ENCODE measurements around the gene CDC42EP5. TPM values are rescaled to one million over a fixed set of nuclear protein-coding genes. Genes with fewer than 3 reads are reported as not detected.
A peak's percentile ranks its signal among the peaks of the same experiment; 100 is the strongest.

CDC42EP5 gene
- polyA plus RNA-seq, 1 of the 3 experiments (the other 2 are of a cell fraction), result 13.5 TPM

GRCh38 chr19:54448040-54448773 lies 24.9 kb downstream of the CDC42EP5 start:
- peaks cover 14 to 17% of the 10 kb centered on the region in 2 experiments; a peak in 2 of 4 replicates for H3K4me1 ChIP-seq (ENCODE audit: control insufficient read depth in 1 of 2, insufficient read depth in 2 of 2, low read depth in 1 of 2, low read length in 1 of 2)
- peaks cover 38% of the 10 kb centered on the region for H4K20me1 ChIP-seq (ENCODE audit: insufficient read depth)
- H2AFZ ChIP-seq (ENCODE audit: low read depth), result peak overlapping the region; percentile 79
- peak overlapping the region; percentile 94 to 97 for H3K27ac ChIP-seq (ENCODE audit: low read depth in 2 of 2, low read length in 1 of 2)
- peak overlapping the region; percentile 100 for H3K4me2 ChIP-seq
- H3K36me3 ChIP-seq (replicated peaks in 1 of 2; ENCODE audit: control insufficient read depth in 1 of 2, insufficient read depth in 2 of 2, low read length in 1 of 2), result peaks cover 26 to 39% of the 10 kb centered on the region in 2 experiments
- peak; percentile 74 for DNase-seq
- H3K9me2 ChIP-seq, result no peaks in the 10 kb centered on the region
- CTCF ChIA-PET, result interaction anchor here (0.8 to 2.9 kb wide), 3 partner anchors 9 to 54 kb away, joined by 3 to 12 read pairs (median 4); partner anchors contain the start of gene LAIR2
- H3K9me3 ChIP-seq, result no peaks in the 10 kb centered on the region
- peak overlapping the region; percentile 98 for H3K9ac ChIP-seq
- peaks cover 69% of the 10 kb centered on the region for H3K79me2 ChIP-seq (ENCODE audit: insufficient read depth)
- no peaks in the 10 kb centered on the region for H3K27me3 ChIP-seq (ENCODE audit: insufficient read depth)
- whole genome bisulfite sequencing (ENCODE audit: low lambda C conversion rate), result 1% methylated on average over 34 of the region's 34 CpGs
- POLR2A ChIA-PET, result interaction anchor here (0.7 to 1.7 kb wide), 9 partner anchors 8 to 28 kb away, joined by 3 to 24 read pairs (median 4); partner anchors contain the start of gene LENG9
- peak overlapping the region; percentile 86 to 98 for H3K4me3 ChIP-seq (ENCODE audit: low read depth in 2 of 2, low read length in 1 of 2)
- H3F3A ChIP-seq (replicated peaks; ENCODE audit: insufficient read depth), result no peaks in the 10 kb centered on the region
- no peak for TF ChIP-seq MEF2A (IDR thresholded peaks at IDR 0.05; ENCODE audit: borderline replicate concordance, low read depth)
- no peak for TF ChIP-seq EP300 (IDR thresholded peaks at IDR 0.05; ENCODE audit: borderline replicate concordance in 1 of 2, low read depth in 1 of 2, low read length in 1 of 2)
- no peak for TF ChIP-seq NFIC (IDR thresholded peaks at IDR 0.05; ENCODE audit: borderline replicate concordance)
- TF ChIP-seq EZH2phosphoT487 (IDR thresholded peaks at IDR 0.05; ENCODE audit: borderline replicate concordance, low read depth), result no peak
- TF ChIP-seq RFX5 (IDR thresholded peaks at IDR 0.05; ENCODE audit: low read length), result no peak
- TF ChIP-seq NRF1 (IDR thresholded peaks at IDR 0.05; ENCODE audit: low read depth, low read length), result no peak
- TF ChIP-seq ELF1 (IDR thresholded peaks at IDR 0.05), result peak; percentile 41; the same call in 1 of the 2 replicates
- TF ChIP-seq GATA2 (CRISPR knock-in tag; IDR thresholded peaks at IDR 0.05), result no peak
- TF ChIP-seq POLR2AphosphoS5 (IDR thresholded peaks at IDR 0.05; ENCODE audit: low read depth, low read length), result no peak
- TF ChIP-seq RXRA (IDR thresholded peaks at IDR 0.05; ENCODE audit: borderline replicate concordance, low read depth), result no peak
- TF ChIP-seq CTCF (IDR thresholded peaks at IDR 0.05), result no peak
- TF ChIP-seq SMC3 (IDR thresholded peaks at IDR 0.05; ENCODE audit: low read depth, low read length), result no peak
- TF ChIP-seq USF1 (IDR thresholded peaks at IDR 0.05; ENCODE audit: borderline replicate concordance, low read depth), result no peak
- TF ChIP-seq ZBTB33 (IDR thresholded peaks at IDR 0.05; ENCODE audit: borderline replicate concordance, low read depth), result no peak
- TF ChIP-seq USF2 (IDR thresholded peaks at IDR 0.05; ENCODE audit: borderline replicate concordance, low read depth, low read length), result no peak
- TF ChIP-seq CHD2 (IDR thresholded peaks at IDR 0.05; ENCODE audit: low read length, partially characterized antibody), result peak; percentile 34
- TF ChIP-seq RCOR1 (IDR thresholded peaks at IDR 0.05; ENCODE audit: low read length), result no peak
- TF ChIP-seq TCF12 (IDR thresholded peaks at IDR 0.05), result no peak
- no peak for TF ChIP-seq RAD21 (IDR thresholded peaks at IDR 0.05; ENCODE audit: low read length)
- peak; percentile 40; the same call in 1 of the 2 replicates for TF ChIP-seq MAX (IDR thresholded peaks at IDR 0.05; ENCODE audit: low read depth)
- TF ChIP-seq FOXJ3 (CRISPR knock-in tag; IDR thresholded peaks at IDR 0.05), result no peak
- TF ChIP-seq FOSL2 (IDR thresholded peaks at IDR 0.05; ENCODE audit: borderline replicate concordance, low read depth), result no peak
- 0 out of 2 replicates have a peak, but pooled peaks have one; percentile 28 for TF ChIP-seq SIN3A (IDR thresholded peaks at IDR 0.05; ENCODE audit: borderline replicate concordance, low read depth, low read length)
- TF ChIP-seq IRF3 (IDR thresholded peaks at IDR 0.05; ENCODE audit: low read depth, low read length), result no peak
- no peak for TF ChIP-seq PBX3 (IDR thresholded peaks at IDR 0.05)
